ENCODE measurements around the gene THOC6. TPM values are rescaled to one million over a fixed set of nuclear protein-coding genes. Genes with fewer than 3 reads are reported as not detected.

Gene THOC6
- polyA plus RNA-seq, 2 of the 4 experiments (the other 2 are of a cell fraction), result 32.5 to 53.2 TPM

GRCh38 chr16:3014971-3015370 lies 8.9 kb upstream of the THOC6 start:
- DNase-seq (ENCODE audit: low read depth in 1 of 2, low spot score in 1 of 2), result no peak
- no peak for TF ChIP-seq KDM1A (IDR thresholded peaks at IDR 0.05; ENCODE audit: low read depth)
- no peak for TF ChIP-seq SMC3 (IDR thresholded peaks at IDR 0.05)
- no peak for TF ChIP-seq E2F6 (IDR thresholded peaks at IDR 0.05; ENCODE audit: borderline replicate concordance, low read depth)
- no peak for TF ChIP-seq HOXB13 (CRISPR knock-in tag; IDR thresholded peaks at IDR 0.05; ENCODE audit: low read depth)
- TF ChIP-seq HES2 (IDR thresholded peaks at IDR 0.05), result no peak
- no peak for TF ChIP-seq ZNF302 (CRISPR knock-in tag; IDR thresholded peaks at IDR 0.05)
- TF ChIP-seq POLR2AphosphoS2 (conservative IDR thresholded peaks at IDR 0.05; ENCODE audit: low read length), result no peak
- no peak for TF ChIP-seq EHF (CRISPR knock-in tag; IDR thresholded peaks at IDR 0.05)
- no peak for TF ChIP-seq CHD2 (IDR thresholded peaks at IDR 0.05; ENCODE audit: low read length, partially characterized antibody)
- TF ChIP-seq NR3C1 (IDR thresholded peaks at IDR 0.05), result no peak
- no peak for TF ChIP-seq CBX8 (IDR thresholded peaks at IDR 0.05)
- TF ChIP-seq ESRRA (IDR thresholded peaks at IDR 0.05; ENCODE audit: borderline replicate concordance, low read length), result no peak
- no peak for TF ChIP-seq BCL3 (IDR thresholded peaks at IDR 0.05)
- TF ChIP-seq NPAS2 (CRISPR knock-in tag; IDR thresholded peaks at IDR 0.05; ENCODE audit: borderline replicate concordance), result no peak
- no peak for TF ChIP-seq RNF2 (IDR thresholded peaks at IDR 0.05; ENCODE audit: borderline replicate concordance, low read depth)
- TF ChIP-seq EP300 (IDR thresholded peaks at IDR 0.05), result no peak
- TF ChIP-seq HDAC2 (IDR thresholded peaks at IDR 0.05), result no peak
- no peak for TF ChIP-seq HEYL (CRISPR knock-in tag; IDR thresholded peaks at IDR 0.05)
- Histone ChIP-seq H3K4me3 (no peak overlapping the region), H3K4me1 (peaks cover 20% of the 10 kb centered on the region), H3K4me2 (no peak overlapping the region), H3K9me3 (no peaks in the 10 kb centered on the region), H3K27ac (no peak overlapping the region)
- no peak for FAIRE-seq
- ATAC-seq, result no peak
- ChIA-PET CTCF (interaction anchor here (1.2 to 3.4 kb wide), 2 partner anchors 11 to 30 kb away, joined by 3 to 16 read pairs; no protein-coding TSS in a partner anchor), POLR2A (no interaction called here)
- WGBS (ENCODE audit: missing lambda C conversion rate), result 93% methylated on average over 6 of the region's 6 CpGs

GRCh38 chr16:3015865-3016521 lies 7.8 kb upstream of the THOC6 start:
- Histone ChIP-seq H3K4me1 (peaks cover 20% of the 10 kb centered on the region), H3K4me3 (no peak overlapping the region), H3K27ac (no peak overlapping the region), H3K4me2 (no peak overlapping the region), H3K9me3 (no peaks in the 10 kb centered on the region)
- CTCF ChIA-PET, result interaction anchor here (0.7 to 3.4 kb wide), 2 partner anchors 12 to 44 kb away, joined by 3 to 16 read pairs; no protein-coding TSS in a partner anchor
- POLR2A ChIA-PET, result no interaction called here
- DNase-seq (ENCODE audit: low read depth in 1 of 2, low spot score in 1 of 2) (no peak), FAIRE-seq (no peak), ATAC-seq (no peak)
- TF ChIP-seq REST (IDR thresholded peaks at IDR 0.05) (no peak), HDAC2 (IDR thresholded peaks at IDR 0.05) (no peak), CHD2 (IDR thresholded peaks at IDR 0.05; ENCODE audit: low read length, partially characterized antibody) (no peak), ZC3H11A (IDR thresholded peaks at IDR 0.05) (no peak), RCOR1 (IDR thresholded peaks at IDR 0.05; ENCODE audit: low read depth, low read length) (no peak), JUN (IDR thresholded peaks at IDR 0.05) (no peak), EP300 (IDR thresholded peaks at IDR 0.05) (no peak), HOXB13 (CRISPR knock-in tag; IDR thresholded peaks at IDR 0.05; ENCODE audit: low read depth) (no peak), EHMT2 (IDR thresholded peaks at IDR 0.05; ENCODE audit: low read depth) (no peak)
- WGBS (ENCODE audit: missing lambda C conversion rate), result 88% methylated on average over 8 of the region's 13 CpGs
